CD4-positive, alpha-beta T cell treated with Interleukin-10 for 1 hour (primary cell): Measurements from ENCODE around the gene KHSRP.
"Not testable (repeated sequence)": the region's sequence is repeated elsewhere in the genome, so short reads cannot be mapped to it uniquely, and the experiment has no call there.

Experiments
- DNase-seq: peaks from one replicate; pipeline ENCODE4 v3.0.0-alpha.2; 2020

The KHSRP gene

DNA sequence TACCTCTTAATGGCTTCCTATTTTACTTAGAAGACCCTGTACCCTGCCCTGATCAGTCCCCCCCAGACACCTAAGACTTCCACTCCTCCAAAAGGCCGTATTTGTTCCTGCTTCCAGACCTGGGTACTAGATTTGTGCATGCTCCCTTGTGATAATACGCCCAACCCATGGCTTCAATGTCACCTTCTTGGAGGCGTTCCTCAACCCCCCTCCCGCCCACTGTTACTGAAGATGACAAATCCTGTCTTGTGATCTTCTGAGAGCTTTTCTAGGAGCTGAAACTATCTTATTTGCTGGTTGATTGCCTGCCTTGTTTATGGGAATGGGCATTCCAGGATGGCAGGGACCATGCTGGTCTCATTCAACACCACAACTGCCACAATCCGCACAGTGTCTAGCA is 25.6 kb upstream of the KHSRP start:
- no peak for DNase-seq

GRCh38 chr19:6448045-6448444 is 23.4 kb upstream of the KHSRP start:
- no peak for DNase-seq

DNA sequence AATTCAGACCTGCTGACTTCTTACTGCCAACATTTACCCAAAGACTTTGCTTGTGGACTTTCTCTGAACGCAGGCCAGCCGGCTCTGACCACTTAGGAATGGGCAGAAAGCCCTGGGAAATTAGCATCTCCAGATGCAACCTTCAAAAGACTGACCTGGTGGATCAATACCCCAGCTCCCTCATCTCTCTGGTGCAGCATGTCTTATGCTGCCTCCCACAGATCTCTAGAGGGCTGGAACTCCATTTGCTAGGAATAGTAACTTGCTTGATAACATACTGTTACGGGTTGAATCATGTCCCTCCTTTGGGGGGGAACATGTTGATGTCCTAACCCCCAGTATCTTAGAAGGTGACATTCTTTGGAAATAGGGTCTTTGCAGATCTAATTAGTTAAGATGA is 21.8 kb upstream of the KHSRP start:
- no peak for DNase-seq

DNA sequence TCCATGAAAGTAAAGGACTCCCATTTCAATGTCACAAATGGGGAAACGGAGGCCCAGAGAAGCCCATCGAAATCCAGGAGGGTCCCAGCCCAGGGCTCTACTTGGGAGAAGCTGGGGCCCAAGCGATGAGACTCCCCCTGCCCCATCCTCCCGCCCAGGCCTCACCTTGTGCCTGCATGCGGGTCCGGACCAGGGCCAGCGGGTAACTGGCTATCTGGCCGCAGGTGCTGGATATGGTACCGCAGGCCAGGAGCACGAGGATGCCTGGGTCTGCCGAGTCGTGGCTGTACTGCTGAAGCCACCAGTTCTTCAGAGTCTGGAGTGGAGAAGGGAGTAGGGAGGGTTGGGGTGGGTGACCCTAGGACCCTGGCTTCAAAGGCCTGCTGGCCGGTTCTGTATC is 19.4 kb upstream of the KHSRP start:
- DNase-seq, result no peak

DNA sequence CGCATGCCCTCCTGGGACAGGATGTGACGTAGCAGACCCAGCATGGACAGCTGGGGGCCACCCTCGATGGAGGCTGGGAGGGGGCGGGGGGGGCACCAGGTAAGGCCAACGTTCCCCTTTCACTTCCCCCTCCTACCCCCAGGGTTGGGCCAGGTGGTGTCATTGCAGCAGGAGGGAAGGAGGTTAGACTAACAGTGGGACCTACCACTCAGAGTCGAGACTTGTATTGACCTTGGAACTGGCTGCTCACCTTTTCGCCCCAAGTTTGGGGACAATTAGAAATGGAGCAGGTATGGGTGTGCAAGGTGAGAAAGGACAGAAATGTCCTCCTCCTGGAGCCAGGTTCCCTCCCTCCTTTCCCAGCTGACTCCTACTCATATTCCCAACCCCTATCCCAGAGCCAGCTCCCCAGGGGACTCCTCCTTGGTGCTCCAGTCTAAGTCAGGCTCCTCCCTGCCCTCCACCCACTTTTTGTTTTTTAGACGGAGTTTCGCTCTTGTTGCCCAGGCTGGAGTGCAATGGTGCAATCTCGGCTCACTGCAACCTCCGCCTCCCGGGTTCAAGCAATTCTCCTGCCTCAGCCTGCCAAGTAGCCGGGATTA is 17.6 kb upstream of the KHSRP start:
- DNase-seq, result no peak

- no peak for DNase-seq
Measured at GRCh38 chr19:6440905-6441304, 16.3 kb upstream of the KHSRP start.

DNA sequence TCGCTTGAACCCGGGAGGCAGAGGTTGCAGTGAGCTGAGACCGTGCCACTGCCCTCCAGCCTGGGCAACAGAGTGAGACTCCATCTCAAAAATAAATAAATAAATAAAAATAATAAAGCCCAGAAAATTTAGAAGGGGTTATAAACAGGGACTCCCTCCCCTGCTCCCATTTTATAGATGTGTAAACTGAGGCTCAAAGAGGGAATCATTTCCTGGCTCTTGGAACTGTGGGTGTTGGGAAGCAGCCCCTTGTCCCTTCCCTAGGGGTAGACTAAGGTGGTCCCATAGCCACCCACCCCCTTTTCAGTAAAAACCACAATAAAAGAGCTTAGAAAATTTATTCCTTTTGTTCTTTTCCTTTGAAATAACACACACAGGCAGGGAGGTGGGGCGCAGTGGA is 15.1 kb upstream of the KHSRP start:
- no peak for DNase-seq

DNA sequence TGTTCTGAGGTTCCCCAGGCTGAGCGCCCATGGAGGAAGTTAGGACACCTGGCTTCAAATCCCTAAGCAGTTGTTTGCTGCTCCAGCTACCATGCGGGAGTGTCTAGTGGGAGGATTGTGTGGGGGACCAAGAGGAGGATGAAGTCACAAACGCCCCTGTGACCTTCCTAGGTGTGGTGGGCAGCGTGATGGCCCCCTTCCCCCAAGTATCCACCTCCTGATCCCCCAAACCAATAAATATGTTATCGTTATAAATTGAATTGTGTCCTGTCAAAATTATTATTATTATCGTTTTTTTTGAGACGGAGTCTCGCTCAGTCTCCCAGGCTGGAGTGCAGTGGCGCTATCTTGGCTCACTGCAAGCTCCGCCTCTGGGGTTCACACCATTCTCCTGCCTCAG is 9.1 kb upstream of the KHSRP start, which contains the start of gene SLC25A41:
Gene SLC25A41 (minus strand): TSS at position 101 of the 400 bp plus-strand sequence. CDS start 70 bp downstream, at position 31.
- no peak for DNase-seq

GRCh38 chr19:6433165-6433564 is 8.6 kb upstream of the KHSRP start:
- DNase-seq, result no peak

DNA sequence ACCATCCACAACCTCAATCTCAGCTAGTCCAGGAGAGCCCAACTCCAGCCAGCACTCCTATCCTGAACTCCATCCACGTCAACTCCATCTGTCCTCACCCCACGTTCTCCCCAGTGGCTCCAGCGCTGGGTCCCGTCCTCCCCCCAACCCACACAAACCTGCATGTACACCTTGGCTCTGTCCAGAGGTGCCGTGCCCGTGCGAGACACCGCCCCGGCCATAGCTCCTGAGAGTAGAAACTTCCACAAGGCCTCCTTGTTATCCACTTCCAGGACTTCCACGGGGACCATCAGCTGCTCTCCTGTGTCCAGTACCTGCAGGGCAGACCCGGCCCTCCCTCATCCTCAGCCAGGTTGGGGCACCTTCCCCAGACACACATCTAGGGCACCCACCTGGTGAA is 7.3 kb upstream of the KHSRP start:
- no peak for DNase-seq

DNA sequence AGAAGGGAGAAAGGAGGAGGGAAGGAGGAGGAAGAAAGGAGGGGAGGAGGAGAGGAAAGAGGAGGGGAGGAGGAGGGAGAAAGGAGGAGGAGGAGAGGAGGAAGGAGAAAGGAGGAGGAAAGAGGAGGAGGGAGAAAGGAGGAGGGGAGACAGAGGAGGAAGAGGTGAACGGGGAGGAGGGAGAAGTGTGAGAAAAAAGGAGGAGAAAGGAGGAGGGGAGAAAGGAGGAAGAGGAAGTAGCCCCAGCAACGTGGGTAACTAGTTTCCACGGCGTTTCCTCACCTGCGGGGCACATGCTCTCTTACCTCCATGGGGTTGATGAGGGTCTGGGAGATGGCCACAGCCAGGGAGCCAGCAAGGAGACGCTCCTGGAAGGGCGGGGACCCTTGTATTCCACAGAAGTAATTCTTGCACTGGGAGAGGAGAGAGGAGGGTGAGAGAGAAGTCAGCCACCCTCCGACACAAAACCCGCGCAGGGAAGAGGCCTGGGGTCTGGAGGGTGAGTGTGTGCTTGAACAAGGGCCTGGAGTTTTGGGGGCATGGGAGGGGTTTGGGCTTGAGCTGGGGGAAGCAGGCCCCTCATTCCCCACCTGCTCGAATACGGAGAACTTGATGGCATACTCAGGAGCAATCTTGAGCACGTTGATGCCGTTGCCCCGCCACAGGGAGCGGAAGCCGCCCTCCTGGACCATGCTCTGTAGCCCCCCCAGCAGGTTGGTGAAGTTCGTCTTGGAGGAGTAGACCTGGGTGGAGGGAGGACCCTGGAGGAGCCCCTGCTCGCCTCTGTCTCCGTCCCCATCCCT is 5.0 kb upstream of the KHSRP start:
- DNase-seq, result no peak

DNA sequence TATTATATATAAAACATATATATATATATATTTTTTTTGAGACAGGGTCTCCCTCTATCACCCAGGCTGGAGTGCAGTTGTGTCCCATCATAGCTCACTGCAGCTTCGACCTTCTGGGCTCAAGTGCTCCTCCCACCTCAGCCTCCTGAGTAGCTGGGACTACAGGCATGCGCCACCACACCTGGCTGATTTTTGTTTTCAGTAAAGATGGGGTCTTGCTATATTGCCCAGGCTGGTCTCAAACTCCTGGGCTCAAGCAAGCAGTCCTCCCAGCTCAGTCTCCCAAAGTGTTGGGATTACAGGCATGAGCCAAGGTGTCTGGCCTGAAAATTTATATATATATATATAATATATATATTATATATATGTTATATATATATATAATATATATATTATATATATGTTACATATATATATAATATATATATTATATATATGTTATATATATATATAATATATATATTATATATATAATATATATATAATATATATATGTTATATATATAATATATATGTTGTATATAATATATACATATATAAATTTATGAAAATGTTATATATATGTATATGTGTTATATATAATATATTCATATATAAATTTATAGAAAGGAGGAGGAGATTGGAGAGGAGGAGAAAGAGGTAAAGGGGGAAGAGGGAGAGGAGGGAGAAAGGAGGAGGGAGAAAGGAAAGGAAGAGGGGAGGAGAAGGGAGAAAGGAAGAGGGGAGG is 4.2 kb upstream of the KHSRP start:
- DNase-seq, result not testable (repeated sequence)

DNA sequence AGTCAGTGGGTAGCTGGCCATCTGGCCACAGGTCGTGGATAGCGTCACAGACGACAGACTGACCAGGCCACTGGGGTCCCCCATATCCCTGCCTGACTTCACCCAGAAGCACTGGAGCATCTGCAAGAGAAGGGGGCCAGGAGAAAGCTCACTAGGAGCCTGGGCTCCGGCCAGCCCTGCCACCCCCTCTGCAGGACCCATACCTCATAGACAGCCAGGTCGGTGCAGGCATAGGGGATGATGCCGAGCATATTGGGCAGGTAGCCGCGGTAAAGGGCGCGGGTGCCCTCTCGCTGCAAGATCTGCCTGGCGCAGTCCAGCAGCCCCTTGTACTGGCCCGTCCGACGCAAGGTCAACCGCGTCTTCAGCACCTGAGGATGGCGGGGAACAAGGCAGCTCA is 2.5 kb upstream of the KHSRP start:
- DNase-seq, result no peak

- DNase-seq, result peak; percentile 5
Measured at GRCh38 chr19:6425732-6426620, 1.4 kb upstream of the KHSRP start.

DNA sequence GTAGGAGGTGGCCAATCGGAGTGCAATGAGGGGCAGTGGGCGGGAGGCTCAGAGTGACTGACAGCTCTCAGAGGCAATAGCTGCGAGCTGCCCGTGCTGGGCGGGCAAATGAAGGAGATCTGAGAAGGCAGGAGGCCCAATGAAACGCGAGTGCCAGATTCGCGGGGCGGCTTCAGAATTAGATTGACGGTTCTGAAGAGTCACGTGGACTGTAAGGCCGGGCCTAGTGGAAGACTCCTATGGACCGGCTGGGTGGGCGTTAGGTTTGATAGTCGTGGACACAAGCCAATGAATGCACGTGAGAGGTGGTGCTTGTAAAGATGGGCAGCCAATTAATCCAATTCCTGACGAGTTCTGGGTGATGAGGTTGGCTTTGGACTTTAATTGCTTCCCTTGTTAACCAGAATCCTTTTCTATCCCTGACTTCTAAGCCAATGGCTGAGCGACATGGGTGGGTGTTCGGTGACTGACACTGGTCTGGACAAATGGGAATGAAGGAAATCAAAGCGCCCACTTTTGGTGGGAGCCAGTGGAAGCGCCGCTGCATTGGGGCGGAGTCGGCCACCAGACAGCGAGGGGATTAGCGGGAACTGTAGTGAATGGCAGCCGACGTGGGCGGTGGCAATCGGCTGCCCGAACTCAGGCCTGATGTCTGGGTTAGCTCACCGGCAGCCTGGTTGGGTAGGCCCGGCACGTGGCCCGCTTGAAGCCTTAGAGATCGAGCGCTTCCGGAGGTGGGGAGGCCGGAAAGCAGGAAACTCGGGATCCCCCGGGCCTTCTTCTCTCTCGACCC is 524 bp upstream of the KHSRP start:
- DNase-seq, result peak; percentile 100

GRCh38 chr19:6423499-6424194 is 964 bp downstream of the KHSRP start:
- peak; percentile 27 for DNase-seq

DNA sequence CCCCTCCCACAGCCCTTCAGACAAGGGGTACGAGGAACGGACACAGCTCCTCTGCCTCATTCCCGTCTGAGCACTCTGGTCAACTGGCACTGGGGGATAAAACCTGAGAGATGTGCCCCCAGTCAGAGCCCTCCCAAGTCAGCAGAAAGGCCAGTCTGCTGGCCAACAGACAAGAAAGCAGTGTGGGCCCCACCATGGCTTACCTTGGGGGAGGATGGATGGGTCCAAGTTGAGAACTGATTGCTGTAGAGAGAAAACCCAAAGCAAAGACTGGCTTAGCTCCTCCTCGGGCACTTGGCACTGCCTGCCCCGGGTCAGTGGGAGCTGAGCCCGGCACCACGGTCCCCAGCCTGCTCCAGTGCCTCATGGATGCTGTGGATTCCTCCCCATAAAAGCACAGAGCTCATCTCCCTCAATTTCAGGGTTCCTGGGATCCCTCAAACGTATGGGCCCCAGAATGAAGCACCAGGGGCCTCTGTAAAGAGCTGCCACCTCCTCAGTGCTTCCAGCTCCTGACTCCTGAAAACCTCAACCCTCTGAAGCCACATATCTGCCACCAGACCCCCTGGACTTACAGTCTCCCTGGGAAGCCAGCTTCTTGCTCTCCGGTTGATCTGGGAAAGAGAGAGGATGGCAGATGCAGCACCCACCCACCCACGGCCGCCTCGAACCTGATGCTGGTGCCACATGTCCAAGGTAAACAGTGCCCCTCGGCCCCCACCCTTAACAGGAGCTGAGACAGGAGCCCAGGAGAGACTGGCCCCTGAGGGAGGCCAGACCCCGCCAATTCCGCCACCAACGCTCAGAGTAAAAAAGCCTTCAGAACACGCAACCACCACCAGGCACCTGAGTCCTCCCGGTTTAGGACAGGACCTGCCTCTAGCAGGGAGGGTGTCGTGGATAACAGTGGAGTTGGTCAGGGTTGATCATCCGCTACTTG is 3.3 kb downstream of the KHSRP start:
- DNase-seq, result no peak

- DNase-seq, result no peak
Measured at GRCh38 chr19:6418562-6418932, 6.1 kb downstream of the KHSRP start.

DNA sequence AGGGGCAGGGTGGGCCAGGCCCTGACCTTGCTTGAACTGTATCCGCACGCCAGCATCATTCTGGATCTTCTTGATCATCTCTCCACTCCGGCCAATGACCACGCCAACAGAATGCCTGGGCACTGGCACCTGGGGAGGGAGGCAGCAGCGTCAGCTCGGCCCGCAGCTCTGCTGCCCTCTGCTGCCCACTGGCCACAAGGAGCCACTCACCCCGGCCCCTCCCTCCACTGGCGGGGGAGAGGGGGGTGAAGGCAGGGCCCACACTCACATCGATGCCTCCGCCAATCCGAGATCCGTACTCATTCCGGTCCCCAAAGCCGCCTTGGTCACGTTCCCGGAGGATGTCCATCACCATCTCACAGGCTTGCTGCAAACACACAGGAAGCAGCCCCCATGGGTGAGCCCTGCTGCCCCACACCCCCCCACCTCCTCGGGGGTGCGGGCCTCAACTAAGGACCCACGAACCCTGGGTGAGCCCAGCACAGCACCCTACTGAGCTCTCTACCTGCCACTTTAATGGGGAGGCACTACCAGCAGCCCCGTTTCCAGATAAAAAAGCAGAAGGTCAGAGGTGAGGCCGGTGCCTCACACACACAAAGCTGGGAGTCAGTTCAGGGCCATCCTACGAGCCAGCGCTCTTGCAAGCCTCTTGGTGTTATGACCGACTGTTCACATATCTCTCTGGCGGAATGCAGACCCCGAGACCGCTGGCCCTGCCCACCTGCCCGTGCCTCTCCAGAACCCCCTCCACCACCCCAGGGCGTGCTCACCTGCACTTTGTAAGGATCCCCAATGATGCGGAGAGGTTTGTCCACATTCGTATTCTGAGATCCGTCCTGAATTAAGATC is 6.7 kb downstream of the KHSRP start:
- no peak for DNase-seq
